ENCODE measurements around the gene MIA2. TPM values are rescaled to one million over a fixed set of nuclear protein-coding genes. Genes with fewer than 3 reads are reported as not detected.

The MIA2 gene
- total RNA-seq, 2 experiments from 2014 or later: 19.2 to 19.5 TPM

GRCh38 chr14:39368261-39368959 is 134.7 kb downstream of the MIA2 start:
- ChIA-PET CTCF (interaction anchor here (0.7 kb wide), 1 partner anchor 183 kb away, joined by 3 read pairs; no protein-coding TSS in a partner anchor), POLR2A (no interaction called here)

GRCh38 chr14:39369029-39369428 is 135.3 kb downstream of the MIA2 start:
- ChIA-PET CTCF (no interaction called here), POLR2A (no interaction called here)

GRCh38 chr14:39370415-39370814 is 136.7 kb downstream of the MIA2 start:
- ChIA-PET CTCF (no interaction called here), POLR2A (no interaction called here)

- ChIA-PET CTCF (no interaction called here), POLR2A (no interaction called here)
Measured at GRCh38 chr14:39372656-39373055, 138.9 kb downstream of the MIA2 start.

- POLR2A ChIA-PET: no interaction called here
- CTCF ChIA-PET: no interaction called here
Measured at GRCh38 chr14:39374851-39375250, 141.1 kb downstream of the MIA2 start.

- ChIA-PET CTCF (no interaction called here), POLR2A (interaction anchor here (0.5 to 0.6 kb wide), 2 partner anchors 189 to 199 kb away, joined by 3 read pairs; no protein-coding TSS in a partner anchor)
Measured at GRCh38 chr14:39376667-39377403, 143.1 kb downstream of the MIA2 start.

- POLR2A ChIA-PET: no interaction called here
- CTCF ChIA-PET: no interaction called here
Measured at GRCh38 chr14:39381366-39381765, 147.7 kb downstream of the MIA2 start.

GRCh38 chr14:39382463-39382862 is 148.7 kb downstream of the MIA2 start:
- ChIA-PET CTCF (interaction anchor here (0.5 to 0.7 kb wide), 2 partner anchors 11 to 279 kb away, joined by 4 read pairs; no protein-coding TSS in a partner anchor), POLR2A (interaction anchor here (0.6 kb wide), 1 partner anchor 69 kb away, joined by 3 read pairs; no protein-coding TSS in a partner anchor)

GRCh38 chr14:39383026-39383660 is 149.4 kb downstream of the MIA2 start:
- CTCF ChIA-PET: interaction anchor here (0.7 kb wide), 1 partner anchor 11 kb away, joined by 4 read pairs; no protein-coding TSS in a partner anchor
- POLR2A ChIA-PET: interaction anchor here (0.6 kb wide), 2 partner anchors 68 to 292 kb away, joined by 3 read pairs; no protein-coding TSS in a partner anchor

- ChIA-PET POLR2A (interaction anchor here (0.6 kb wide), 1 partner anchor 293 kb away, joined by 3 read pairs; no protein-coding TSS in a partner anchor), CTCF (no interaction called here)
Measured at GRCh38 chr14:39383741-39384140, 150.0 kb downstream of the MIA2 start.

- POLR2A ChIA-PET: no interaction called here
Measured at GRCh38 chr14:39384177-39384576, 150.5 kb downstream of the MIA2 start.

GRCh38 chr14:39393289-39393688 is 159.6 kb downstream of the MIA2 start:
- CTCF ChIA-PET: interaction anchor here (0.6 kb wide), 1 partner anchor 10 kb away, joined by 4 read pairs; no protein-coding TSS in a partner anchor
- POLR2A ChIA-PET: no interaction called here

More at GRCh38 chr14:39384177-39384576, 150.5 kb downstream of the MIA2 start:
- CTCF ChIA-PET: no interaction called here

GRCh38 chr14:39395555-39396254 is 162.0 kb downstream of the MIA2 start:
- CTCF ChIA-PET: no interaction called here
- POLR2A ChIA-PET: no interaction called here

- ChIA-PET CTCF (no interaction called here), POLR2A (no interaction called here)
Measured at GRCh38 chr14:39396448-39396847, 162.7 kb downstream of the MIA2 start.

- POLR2A ChIA-PET: interaction anchor here (0.7 kb wide), 1 partner anchor 33 kb away, joined by 11 read pairs; no protein-coding TSS in a partner anchor
- CTCF ChIA-PET: no interaction called here
Measured at GRCh38 chr14:39398382-39398781, 164.7 kb downstream of the MIA2 start.

GRCh38 chr14:39406560-39406959 is 172.8 kb downstream of the MIA2 start:
- POLR2A ChIA-PET: no interaction called here
- CTCF ChIA-PET: no interaction called here

- CTCF ChIA-PET: no interaction called here
Measured at GRCh38 chr14:39416072-39416471, 182.4 kb downstream of the MIA2 start.

GRCh38 chr14:39417014-39417413 is 183.3 kb downstream of the MIA2 start:
- ChIA-PET CTCF (no interaction called here), POLR2A (no interaction called here)

More at GRCh38 chr14:39416072-39416471, 182.4 kb downstream of the MIA2 start:
- POLR2A ChIA-PET: no interaction called here

GRCh38 chr14:39419272-39419671 is 185.6 kb downstream of the MIA2 start:
- ChIA-PET CTCF (no interaction called here), POLR2A (no interaction called here)

- ChIA-PET POLR2A (no interaction called here), CTCF (no interaction called here)
Measured at GRCh38 chr14:39422243-39422642, 188.5 kb downstream of the MIA2 start.

Measured in activated CD8-positive, alpha-beta memory T cell treated with anti-CD3 and anti-CD28 coated beads for 36 hours (primary cell).